Measurements from ENCODE around the gene TNP1. TPM values are rescaled to one million over a fixed set of nuclear protein-coding genes. Genes with fewer than 3 reads are reported as not detected.

TNP1 gene
- total RNA-seq, 4 donors from 2014 or later, result not detected

- Histone ChIP-seq H3K4me3 (no peak overlapping the region), H3K27me3 (no peaks in the 10 kb centered on the region), H3K27ac (no peak overlapping the region), H3K9me3 (no peaks in the 10 kb centered on the region), H3K36me3 (no peaks in the 10 kb centered on the region), H3K4me1 (peaks cover 6% of the 10 kb centered on the region)
- DNase-seq (ENCODE audit: low spot score in 2 of 2), result no peak
- 92% methylated on average over 6 of the region's 6 CpGs for WGBS
- TF ChIP-seq CTCF (IDR thresholded peaks at IDR 0.05) (no peak), EP300 (IDR thresholded peaks at IDR 0.05) (no peak), POLR2A (IDR thresholded peaks at IDR 0.05) (no peak), POLR2AphosphoS5 (IDR thresholded peaks at IDR 0.05) (no peak)
Observed at GRCh38 chr2:216882876-216883275, 23.0 kb upstream of the TNP1 start.

GRCh38 chr2:216881411-216881810 is 21.5 kb upstream of the TNP1 start:
- no peak for DNase-seq (ENCODE audit: low spot score in 2 of 2)
- peaks cover 6% of the 10 kb centered on the region for H3K4me1 ChIP-seq
- H3K4me3 ChIP-seq, result no peak overlapping the region
- H3K9me3 ChIP-seq, result no peaks in the 10 kb centered on the region
- TF ChIP-seq POLR2A (IDR thresholded peaks at IDR 0.05) (no peak), CTCF (IDR thresholded peaks at IDR 0.05) (no peak)
- H3K27ac ChIP-seq, result no peak overlapping the region
- H3K27me3 ChIP-seq, result no peaks in the 10 kb centered on the region
- H3K36me3 ChIP-seq, result no peaks in the 10 kb centered on the region
- WGBS, result 89% methylated on average over 4 of the region's 4 CpGs

- no peaks in the 10 kb centered on the region for H3K27me3 ChIP-seq
- peaks cover 6% of the 10 kb centered on the region for H3K4me1 ChIP-seq
- no peak for DNase-seq (ENCODE audit: low spot score in 2 of 2)
- H3K4me3 ChIP-seq, result no peak overlapping the region
- TF ChIP-seq POLR2A (IDR thresholded peaks at IDR 0.05), result no peak
- TF ChIP-seq POLR2AphosphoS5 (IDR thresholded peaks at IDR 0.05), result no peak
- no peak for TF ChIP-seq EP300 (IDR thresholded peaks at IDR 0.05)
- TF ChIP-seq CTCF (IDR thresholded peaks at IDR 0.05), result no peak
- no peaks in the 10 kb centered on the region for H3K36me3 ChIP-seq
- WGBS, result 81% methylated on average over 7 of the region's 7 CpGs
- H3K9me3 ChIP-seq, result no peaks in the 10 kb centered on the region
- H3K27ac ChIP-seq, result no peak overlapping the region
Observed at GRCh38 chr2:216880509-216881184, 20.8 kb upstream of the TNP1 start.

- Histone ChIP-seq H3K27ac (no peak overlapping the region), H3K27me3 (no peaks in the 10 kb centered on the region), H3K36me3 (no peaks in the 10 kb centered on the region), H3K4me1 (peaks cover 6% of the 10 kb centered on the region), H3K4me3 (no peak overlapping the region), H3K9me3 (no peaks in the 10 kb centered on the region)
- no peak for DNase-seq (ENCODE audit: low spot score in 2 of 2)
- TF ChIP-seq POLR2A (IDR thresholded peaks at IDR 0.05) (no peak), EP300 (IDR thresholded peaks at IDR 0.05) (no peak), CTCF (IDR thresholded peaks at IDR 0.05) (no peak)
- 89% methylated on average over 6 of the region's 6 CpGs for WGBS
Observed at GRCh38 chr2:216879727-216880508, 20.1 kb upstream of the TNP1 start.

- Histone ChIP-seq H3K27me3 (no peaks in the 10 kb centered on the region), H3K36me3 (no peaks in the 10 kb centered on the region), H3K4me1 (peaks cover 6% of the 10 kb centered on the region), H3K9me3 (no peaks in the 10 kb centered on the region), H3K4me3 (no peak overlapping the region), H3K27ac (no peak overlapping the region)
- TF ChIP-seq POLR2AphosphoS5 (IDR thresholded peaks at IDR 0.05), result no peak
- 99% methylated on average over 5 of the region's 5 CpGs for WGBS
- DNase-seq (ENCODE audit: low spot score in 2 of 2), result no peak
Observed at GRCh38 chr2:216878072-216878471, 18.2 kb upstream of the TNP1 start.

All from suprapubic skin (tissue), 4 donors.